Liver (tissue), 9 donors: ENCODE data around the gene CXXC5. TPM values are rescaled to one million over a fixed set of nuclear protein-coding genes. Genes with fewer than 3 reads are reported as not detected.

ENCODE experiments used
- DNase-seq: peaks from one replicate; pipeline ENCODE4 v3.0.0-alpha.2; 2017; ENCODE audit warnings: low spot score
- H3K27ac ChIP-seq, 2 donors: one replicate each; pipeline ENCODE4 v1.7.0; 2013; ENCODE audit warnings: inconsistent platforms in 2 of 2, low read length in 2 of 2, control low read depth in 1 of 2, low read depth in 1 of 2, mild to moderate bottlenecking in 1 of 2
- H3K27me3 ChIP-seq, 4 donors: one replicate each; pipeline versions ENCODE4 v1.6.1 to v1.7.0; 2013; ENCODE audit warnings: low read length in 3 of 4, inconsistent platforms in 1 of 4, mild to moderate bottlenecking in 1 of 4, moderate library complexity in 1 of 4; ENCODE audit not compliant: control insufficient read depth in 4 of 4, insufficient read depth in 4 of 4
- H3K36me3 ChIP-seq, 4 donors: one replicate each; pipeline versions ENCODE4 v1.6.1 to v1.7.0; 2013; ENCODE audit warnings: low read length in 3 of 4, mild to moderate bottlenecking in 3 of 4, low read depth in 1 of 4, moderate library complexity in 1 of 4; ENCODE audit not compliant: control insufficient read depth in 4 of 4, insufficient read depth in 3 of 4
- H3K4me1 ChIP-seq, 4 donors: one replicate each; pipeline versions ENCODE4 v1.6.1 to v1.7.0; 2013; ENCODE audit warnings: low read length in 3 of 4, mild to moderate bottlenecking in 3 of 4, moderate library complexity in 1 of 4; ENCODE audit not compliant: control insufficient read depth in 4 of 4, insufficient read depth in 4 of 4
- H3K4me3 ChIP-seq, 3 donors: one replicate each; pipeline versions ENCODE4 v1.6.1 to v1.7.0; 2013; ENCODE audit warnings: low read length in 3 of 3, control low read depth in 1 of 3, low read depth in 1 of 3, mild to moderate bottlenecking in 1 of 3
- H3K9ac ChIP-seq, 2 donors: one replicate each; pipeline ENCODE4 v1.7.0; 2013; ENCODE audit warnings: low read length in 2 of 2, mild to moderate bottlenecking in 2 of 2, moderate library complexity in 2 of 2, control low read depth in 1 of 2, low read depth in 1 of 2
- H3K9me3 ChIP-seq, 4 donors: one replicate each; pipeline versions ENCODE4 v1.6.1 to v1.7.0; 2013; ENCODE audit warnings: low read length in 3 of 4; ENCODE audit not compliant: control insufficient read depth in 4 of 4
- EGR1 ChIP-seq, 2 donors: IDR thresholded peaks; 2 replicates each; pipeline ENCODE4 v1.6.1; 2016 to 2018; ENCODE audit warnings: antibody characterized with exemption in 2 of 2, low read depth in 2 of 2
- FOXA1 ChIP-seq: IDR thresholded peaks from 2 replicates; pipeline ENCODE4 v1.6.1; 2016; ENCODE audit warnings: antibody characterized with exemption
- FOXA2 ChIP-seq: IDR thresholded peaks from 2 replicates; pipeline ENCODE4 v1.6.1; 2016; ENCODE audit warnings: antibody characterized with exemption
- GABPA ChIP-seq, 2 donors: IDR thresholded peaks in 1 of 2; conservative IDR thresholded peaks in 1 of 2; 2 replicates each; pipeline ENCODE4 v1.6.1; 2016; ENCODE audit warnings: antibody characterized with exemption in 2 of 2, mild to moderate bottlenecking in 1 of 2, moderate library complexity in 1 of 2
- HNF4A ChIP-seq, 2 donors: conservative IDR thresholded peaks; 2 replicates each; pipeline ENCODE4 v1.6.1; 2016; ENCODE audit warnings: antibody characterized with exemption in 2 of 2, mild to moderate bottlenecking in 2 of 2
- HNF4G ChIP-seq: IDR thresholded peaks from 2 replicates; pipeline ENCODE4 v1.6.1; 2016; ENCODE audit warnings: antibody characterized with exemption
- JUND ChIP-seq, 2 donors: IDR thresholded peaks; 2 replicates each; pipeline ENCODE4 v1.6.1; 2016; ENCODE audit warnings: antibody characterized with exemption in 2 of 2
- NR2F2 ChIP-seq: IDR thresholded peaks from 2 replicates; pipeline ENCODE4 v1.6.1; 2016; ENCODE audit warnings: antibody characterized with exemption
- RAD21 ChIP-seq, 2 donors: IDR thresholded peaks; 2 replicates each; pipeline ENCODE4 v1.6.1; 2016; ENCODE audit warnings: antibody characterized with exemption in 2 of 2, mild to moderate bottlenecking in 2 of 2
- REST ChIP-seq: IDR thresholded peaks from 2 replicates; pipeline ENCODE4 v1.6.1; 2016; ENCODE audit warnings: antibody characterized with exemption, mild to moderate bottlenecking
- RXRA ChIP-seq, 2 donors: IDR thresholded peaks; 2 replicates each; pipeline ENCODE4 v1.6.1; 2017 to 2018; ENCODE audit warnings: antibody characterized with exemption in 2 of 2, mild to moderate bottlenecking in 1 of 2
- SP1 ChIP-seq: IDR thresholded peaks from 2 replicates; pipeline ENCODE4 v1.6.1; 2018; ENCODE audit warnings: antibody characterized with exemption, mild to moderate bottlenecking
- TAF1 ChIP-seq: conservative IDR thresholded peaks from 2 replicates; pipeline ENCODE4 v1.6.1; 2016; ENCODE audit warnings: antibody characterized with exemption, mild to moderate bottlenecking
- YY1 ChIP-seq: IDR thresholded peaks from 2 replicates; pipeline ENCODE4 v1.6.1; 2016; ENCODE audit warnings: antibody characterized with exemption, mild to moderate bottlenecking
- ZBTB33 ChIP-seq: IDR thresholded peaks from 2 replicates; pipeline ENCODE4 v1.6.1; 2016; ENCODE audit warnings: antibody characterized with exemption
- WGBS: extraction: QIAGEN DNeasy Blood & Tissue Kit; methylation state at CpG from one replicate; pipeline ENCODE4 v1.1.7; 2013; 5-methylcytosine and 5-hydroxymethylcytosine counted together
- polyA plus RNA-seq, 2 donors: library from polyadenylated mRNA; stranded (reverse) in 1 of 2; unstranded in 1 of 2; fragments of 200-250 nt in 1 of 2; fragments of >200 nt in 1 of 2; fragmentation: Nextera tagmentation in 1 of 2; extraction: Ambion mirVana in 1 of 2; gene quantifications; one replicate each; pipeline versions ENCODE4 v1.2.1 to v1.2.3, GENCODE V29; 2013 to 2015
- total RNA-seq, 2 donors: library from RNA; depleted of rRNA; stranded (reverse); fragments of >200 nt; gene quantifications; one replicate each; pipeline ENCODE4 v1.2.3, GENCODE V29; 2014
- TF ChIP-seq, protein P1 (sequence below): fragments of 150-350 bp; IDR thresholded peaks from 2 replicates; pipeline ENCODE4 v1.5.1; 2017; ENCODE audit warnings: improper control_type of control experiment, low read depth, low read length; ENCODE audit not compliant: missing input control
- TF ChIP-seq, protein P2 (sequence below): IDR thresholded peaks from 2 replicates; pipeline ENCODE4 v1.6.1; 2016; ENCODE audit warnings: antibody characterized with exemption
- TF ChIP-seq, protein P3 (sequence below): IDR thresholded peaks from 2 replicates; pipeline ENCODE4 v1.6.1; 2016; ENCODE audit warnings: antibody characterized with exemption
- donor health status: healthy.
- donor health status: healthy.
- donor health status: healthy.
- donor health status: healthy.
- donor health status: healthy.

CXXC5 gene
- total and polyA plus RNA-seq, 4 donors, result 40.6 to 78.6 (median 64.5) TPM

GRCh38 chr5:139711067-139711905 lies 63.1 kb downstream of the CXXC5 start:
- H3K36me3 ChIP-seq, result no peaks in the 10 kb centered on the region
- no peak overlapping the region for H3K9ac ChIP-seq
- WGBS, result 8% methylated on average over 68 of the region's 68 CpGs
- TF ChIP-seq, protein P1, sequence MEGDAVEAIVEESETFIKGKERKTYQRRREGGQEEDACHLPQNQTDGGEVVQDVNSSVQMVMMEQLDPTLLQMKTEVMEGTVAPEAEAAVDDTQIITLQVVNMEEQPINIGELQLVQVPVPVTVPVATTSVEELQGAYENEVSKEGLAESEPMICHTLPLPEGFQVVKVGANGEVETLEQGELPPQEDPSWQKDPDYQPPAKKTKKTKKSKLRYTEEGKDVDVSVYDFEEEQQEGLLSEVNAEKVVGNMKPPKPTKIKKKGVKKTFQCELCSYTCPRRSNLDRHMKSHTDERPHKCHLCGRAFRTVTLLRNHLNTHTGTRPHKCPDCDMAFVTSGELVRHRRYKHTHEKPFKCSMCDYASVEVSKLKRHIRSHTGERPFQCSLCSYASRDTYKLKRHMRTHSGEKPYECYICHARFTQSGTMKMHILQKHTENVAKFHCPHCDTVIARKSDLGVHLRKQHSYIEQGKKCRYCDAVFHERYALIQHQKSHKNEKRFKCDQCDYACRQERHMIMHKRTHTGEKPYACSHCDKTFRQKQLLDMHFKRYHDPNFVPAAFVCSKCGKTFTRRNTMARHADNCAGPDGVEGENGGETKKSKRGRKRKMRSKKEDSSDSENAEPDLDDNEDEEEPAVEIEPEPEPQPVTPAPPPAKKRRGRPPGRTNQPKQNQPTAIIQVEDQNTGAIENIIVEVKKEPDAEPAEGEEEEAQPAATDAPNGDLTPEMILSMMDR, result no peak
- no peak for TF ChIP-seq REST
- TF ChIP-seq SP1, result no peak
- TF ChIP-seq HNF4G, result no peak
- no peak for TF ChIP-seq JUND (IDR thresholded peaks at IDR 0.05)
- TF ChIP-seq HNF4A (conservative IDR thresholded peaks at IDR 0.05), result no peak
- no peak for TF ChIP-seq ZBTB33
- TF ChIP-seq NR2F2, result no peak
- TF ChIP-seq, protein P2, sequence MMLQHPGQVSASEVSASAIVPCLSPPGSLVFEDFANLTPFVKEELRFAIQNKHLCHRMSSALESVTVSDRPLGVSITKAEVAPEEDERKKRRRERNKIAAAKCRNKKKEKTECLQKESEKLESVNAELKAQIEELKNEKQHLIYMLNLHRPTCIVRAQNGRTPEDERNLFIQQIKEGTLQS, result no peak
- no peak for TF ChIP-seq YY1
- no peak for TF ChIP-seq EGR1 (IDR thresholded peaks at IDR 0.05; ENCODE audit: low read depth in 2 of 2)
- TF ChIP-seq FOXA1, result no peak
- no peak for TF ChIP-seq RAD21 (IDR thresholded peaks at IDR 0.05)
- TF ChIP-seq, protein P3, sequence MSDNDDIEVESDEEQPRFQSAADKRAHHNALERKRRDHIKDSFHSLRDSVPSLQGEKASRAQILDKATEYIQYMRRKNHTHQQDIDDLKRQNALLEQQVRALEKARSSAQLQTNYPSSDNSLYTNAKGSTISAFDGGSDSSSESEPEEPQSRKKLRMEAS, result no peak
- no peak for TF ChIP-seq TAF1
- no peak for TF ChIP-seq RXRA (IDR thresholded peaks at IDR 0.05)
- no peak for TF ChIP-seq GABPA (IDR thresholded peaks at IDR 0.05 in 1 of 2, conservative IDR thresholded peaks at IDR 0.05 in 1 of 2)
- TF ChIP-seq FOXA2, result no peak
- peak overlapping the region in 1 of 3 donors; percentile 38 for H3K4me3 ChIP-seq
- no peak overlapping the region for H3K27ac ChIP-seq
- no peak for DNase-seq
- H3K27me3 ChIP-seq, result no peaks in the 10 kb centered on the region
- peaks cover 4 to 25% (median 13%) of the 10 kb centered on the region in 4 donors for H3K4me1 ChIP-seq
- peaks cover 0 to 5% (median 0%) of the 10 kb centered on the region in 4 donors for H3K9me3 ChIP-seq
